ENCODE data around the gene ZFYVE28. TPM values are rescaled to one million over a fixed set of nuclear protein-coding genes. Genes with fewer than 3 reads are reported as not detected.

The ZFYVE28 gene
- total and polyA plus RNA-seq, 8 donors: 2.2 to 12.4 (median 3.9) TPM

GRCh38 chr4:2268357-2269205, 149.9 kb downstream of the ZFYVE28 start:
- no peak overlapping the region for H3K4me3 ChIP-seq
- intact Hi-C loops (cut with DNase I): no loop called here
- H3K27me3 ChIP-seq: no peaks in the 10 kb centered on the region
- H3K9me3 ChIP-seq: no peaks in the 10 kb centered on the region
- no peak for TF ChIP-seq CTCF (IDR thresholded peaks at IDR 0.05)
- no peaks in the 10 kb centered on the region for H3K36me3 ChIP-seq
- ATAC-seq (no peak), DNase-seq (peak in 1 of 4 donors; percentile 78)
- H3K4me1 ChIP-seq: peaks cover 0 to 5% of the 10 kb centered on the region in 2 donors
- no peak overlapping the region for H3K27ac ChIP-seq

GRCh38 chr4:2267841-2268240, 150.6 kb downstream of the ZFYVE28 start:
- DNase-seq (peak in 1 of 4 donors; percentile 68), ATAC-seq (no peak)
- TF ChIP-seq CTCF (IDR thresholded peaks at IDR 0.05): no peak
- Histone ChIP-seq H3K27ac (no peak overlapping the region), H3K4me3 (no peak overlapping the region), H3K36me3 (no peaks in the 10 kb centered on the region), H3K27me3 (no peaks in the 10 kb centered on the region), H3K9me3 (no peaks in the 10 kb centered on the region), H3K4me1 (peaks cover 7 to 10% of the 10 kb centered on the region in 2 donors)
- intact Hi-C loops (cut with DNase I): no loop called here

GRCh38 chr4:2267320-2267811, 151.1 kb downstream of the ZFYVE28 start:
- ATAC-seq (no peak), DNase-seq (peak in 1 of 4 donors; percentile 65)
- Histone ChIP-seq H3K9me3 (no peaks in the 10 kb centered on the region), H3K4me3 (no peak overlapping the region), H3K4me1 (peaks cover 12% of the 10 kb centered on the region in 2 donors), H3K27ac (no peak overlapping the region), H3K27me3 (no peaks in the 10 kb centered on the region), H3K36me3 (no peaks in the 10 kb centered on the region)
- no peak for TF ChIP-seq CTCF (IDR thresholded peaks at IDR 0.05)
- intact Hi-C loops (cut with DNase I): no loop called here

GRCh38 chr4:2266821-2267220, 151.6 kb downstream of the ZFYVE28 start:
- intact Hi-C loops (cut with DNase I): no loop called here
- TF ChIP-seq CTCF (IDR thresholded peaks at IDR 0.05): no peak
- DNase-seq (peak in 1 of 4 donors; percentile 37), ATAC-seq (no peak)
- H3K4me3 ChIP-seq: no peak overlapping the region
- H3K4me1 ChIP-seq: peaks cover 12% of the 10 kb centered on the region in 2 donors
- H3K27me3 ChIP-seq: no peaks in the 10 kb centered on the region
- H3K27ac ChIP-seq: no peak overlapping the region
- H3K9me3 ChIP-seq: no peaks in the 10 kb centered on the region
- H3K36me3 ChIP-seq: no peaks in the 10 kb centered on the region

- Histone ChIP-seq H3K9me3 (no peaks in the 10 kb centered on the region), H3K4me1 (peaks cover 12% of the 10 kb centered on the region in 2 donors), H3K27ac (peak overlapping the region in 1 of 2 donors; percentile 33), H3K4me3 (no peak overlapping the region), H3K27me3 (no peaks in the 10 kb centered on the region), H3K36me3 (no peaks in the 10 kb centered on the region)
- no peak for TF ChIP-seq CTCF (IDR thresholded peaks at IDR 0.05)
- intact Hi-C loops (cut with DNase I): no loop called here
- no peak for ATAC-seq
- DNase-seq: peak; percentile 45 to 66 (median 63)
Observed at GRCh38 chr4:2266181-2266580, 152.3 kb downstream of the ZFYVE28 start.
